PFSK-1 (cell line): ENCODE measurements around the gene SRGAP3.

Source experiments
- FOXP2 ChIP-seq: optimal IDR thresholded peaks from 2 replicates; pipeline ENCODE3; 2011; ENCODE audit warnings: borderline replicate concordance, control low read depth, inconsistent platforms; ENCODE audit not compliant: insufficient read depth; ENCODE audit errors: extremely low read length, extremely low read depth
- POLR2AphosphoS5 ChIP-seq: IDR thresholded peaks from 2 replicates; pipeline ENCODE4 v1.6.1; 2012; ENCODE audit warnings: low read depth, mild to moderate bottlenecking, control low read depth, low read length, moderate library complexity
- REST ChIP-seq, 2 experiments: IDR thresholded peaks; 2 replicates each; pipeline versions ENCODE4 v1.6.1 to v1.8.0; 2011 to 2012; ENCODE audit warnings: low read depth in 2 of 2, low read length in 2 of 2, control low read depth in 1 of 2, inconsistent platforms in 1 of 2, mild to moderate bottlenecking in 1 of 2, moderate library complexity in 1 of 2; ENCODE audit not compliant: insufficient read depth in 1 of 2
- SIN3A ChIP-seq: IDR thresholded peaks from 2 replicates; pipeline ENCODE4 v1.6.1; 2012; ENCODE audit warnings: mild to moderate bottlenecking, low read length, moderate library complexity, borderline replicate concordance; ENCODE audit not compliant: insufficient read depth
- TAF1 ChIP-seq: IDR thresholded peaks from 2 replicates; pipeline ENCODE4 v1.6.1; 2012; ENCODE audit warnings: low read length, control low read depth, borderline replicate concordance; ENCODE audit not compliant: insufficient read depth

SRGAP3 gene

GRCh38 chr3:9012521-9012920 is 236.9 kb downstream of the SRGAP3 start:
- TF ChIP-seq TAF1 = no peak
- no peak for TF ChIP-seq FOXP2
- no peak for TF ChIP-seq POLR2AphosphoS5
- no peak for TF ChIP-seq SIN3A
- no peak for TF ChIP-seq REST (IDR thresholded peaks at IDR 0.05; ENCODE audit: insufficient read depth in 1 of 2, low read depth in 2 of 2, low read length in 2 of 2)

GRCh38 chr3:9009976-9010545 is 239.4 kb downstream of the SRGAP3 start:
- TF ChIP-seq SIN3A (no peak), FOXP2 (no peak), TAF1 (no peak), POLR2AphosphoS5 (no peak), REST (IDR thresholded peaks at IDR 0.05; ENCODE audit: insufficient read depth in 1 of 2, low read depth in 2 of 2, low read length in 2 of 2) (no peak)

- TF ChIP-seq TAF1 (no peak), SIN3A (no peak), POLR2AphosphoS5 (no peak), REST (IDR thresholded peaks at IDR 0.05; ENCODE audit: insufficient read depth in 1 of 2, low read depth in 2 of 2, low read length in 2 of 2) (no peak), FOXP2 (no peak)
Measured at GRCh38 chr3:9008550-9009255, 240.7 kb downstream of the SRGAP3 start.

DNA sequence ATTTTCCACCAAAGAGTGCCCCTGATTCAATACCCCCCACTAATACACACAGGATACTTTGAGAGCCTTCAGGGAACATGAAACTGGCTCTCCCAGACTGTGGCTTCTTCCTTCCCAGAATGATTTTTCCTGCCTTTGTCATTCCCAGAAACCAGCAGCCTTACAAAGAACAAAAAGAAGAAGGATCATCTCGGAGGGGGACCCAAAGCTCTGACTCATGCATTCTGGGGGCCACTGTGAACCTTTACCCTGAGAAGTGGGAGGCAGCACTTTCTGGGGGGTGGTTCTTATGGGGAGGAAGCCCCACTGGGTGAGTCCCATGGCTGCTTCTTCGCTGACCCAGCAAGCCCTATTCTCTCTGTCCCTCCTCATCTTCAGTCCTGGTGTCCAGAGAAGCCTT is 241.5 kb downstream of the SRGAP3 start:
- TF ChIP-seq SIN3A (no peak), REST (IDR thresholded peaks at IDR 0.05; ENCODE audit: insufficient read depth in 1 of 2, low read depth in 2 of 2, low read length in 2 of 2) (no peak)
